ENCODE measurements around the gene PGAP2. TPM values are rescaled to one million over a fixed set of nuclear protein-coding genes. Genes with fewer than 3 reads are reported as not detected.

The PGAP2 gene
- total and polyA plus RNA-seq, 2 donors (not counting 3 experiments of a cell fraction or from before 2014, with no cell fraction given): 18.3 to 34.1 TPM

GRCh38 chr11:3799143-3799542 is 9.2 kb upstream of the PGAP2 start:
- dilution Hi-C loops (cut with MboI; ENCODE audit: extremely low pct_ligation_motif_present, low sequenced_read_pairs) (no loop called here), intact Hi-C loops (cut with micrococcal nuclease) (no loop called here)
- no peak overlapping the region for H3K4me3 ChIP-seq (replicated peaks in 1 of 3; ENCODE audit: insufficient read depth in 1 of 3, low read depth in 1 of 3, low read length in 3 of 3)
- no peak overlapping the region for H2AFZ ChIP-seq (ENCODE audit: low read depth, low read length)
- no peaks in the 10 kb centered on the region for H3K27me3 ChIP-seq (ENCODE audit: control insufficient read depth in 2 of 2, insufficient read depth in 2 of 2, low read length in 2 of 2)
- no peaks in the 10 kb centered on the region for H3K9me3 ChIP-seq (replicated peaks; ENCODE audit: control insufficient read depth, insufficient read depth, low read length)
- H3K36me3 ChIP-seq (ENCODE audit: control insufficient read depth in 2 of 2, extremely low read depth in 1 of 2, insufficient read depth in 2 of 2, low read length in 2 of 2): no peaks in the 10 kb centered on the region
- peaks cover 4% of the 10 kb centered on the region for H4K20me1 ChIP-seq (replicated peaks; ENCODE audit: control insufficient read depth, extremely low read depth, insufficient read depth, low read length)
- H3K27ac ChIP-seq (ENCODE audit: insufficient read depth, low read depth, low read length): no peak overlapping the region
- H3K9ac ChIP-seq (replicated peaks; ENCODE audit: extremely low read depth, insufficient read depth, low read length): no peak overlapping the region
- no peak overlapping the region for H3K4me2 ChIP-seq (ENCODE audit: insufficient read depth, low read length)
- no peak for TF ChIP-seq CTCF (IDR thresholded peaks at IDR 0.05; ENCODE audit: extremely low read depth in 1 of 2, insufficient read depth in 1 of 2, low read depth in 1 of 2, low read length in 2 of 2)
- TF ChIP-seq POLR2AphosphoS5 (IDR thresholded peaks at IDR 0.05; ENCODE audit: insufficient read depth, low read depth, low read length): no peak
- no peak for TF ChIP-seq FOS (IDR thresholded peaks at IDR 0.05; ENCODE audit: borderline replicate concordance, insufficient read depth, low read length)
- no peak for TF ChIP-seq GATA2 (IDR thresholded peaks at IDR 0.05; ENCODE audit: insufficient read depth, insufficient read length, low read depth, low read length)
- TF ChIP-seq POLR2A (IDR thresholded peaks at IDR 0.05; ENCODE audit: low read depth, low read length): no peak
- no peak for TF ChIP-seq MAX (IDR thresholded peaks at IDR 0.05; ENCODE audit: insufficient read depth, insufficient read length)
- TF ChIP-seq JUN (IDR thresholded peaks at IDR 0.05; ENCODE audit: borderline replicate concordance, insufficient read depth, insufficient read length, low read depth): no peak
- no peak for TF ChIP-seq MYC (IDR thresholded peaks at IDR 0.05; ENCODE audit: low read depth, low read length)
- no peak for TF ChIP-seq EZH2 (IDR thresholded peaks at IDR 0.05; ENCODE audit: borderline replicate concordance, low read depth, low read length, severe bottlenecking)
- CTCF ChIA-PET: interaction anchor here (3.2 kb wide), 1 partner anchor 9 kb away, joined by 19 read pairs; the partner anchor contains the start of gene PGAP2
- H3K4me1 ChIP-seq (ENCODE audit: control insufficient read depth, extremely low read depth, insufficient read depth, low read length): peaks cover 17% of the 10 kb centered on the region
- BruUV-seq (replicated peaks): no TSS peak
- POLR2A ChIA-PET: interaction anchor here (0.6 to 2.2 kb wide), 2 partner anchors 8 to 171 kb away, joined by 3 to 7 read pairs; no protein-coding TSS in a partner anchor
- H3K79me2 ChIP-seq (ENCODE audit: control insufficient read depth, insufficient read depth, low read length): peaks cover 31% of the 10 kb centered on the region
- FAIRE-seq: no peak
- no peak for DNase-seq (ENCODE audit: low read depth, low spot score)
- H3K9me1 ChIP-seq (replicated peaks; ENCODE audit: control insufficient read depth, extremely low read depth, insufficient read depth, low read length): no peaks in the 10 kb centered on the region

Measured in endothelial cell of umbilical vein (primary cell).